Prostate gland (tissue), 2 donors: ENCODE results near the gene DEFB121.
"Not testable (repeated sequence)": the region's sequence is repeated elsewhere in the genome, so short reads cannot be mapped to it uniquely, and the experiment has no call there.

Experiments
- CTCF ChIP-seq, 4 experiments: fragments of 200-600 bp in 2 of 4; fragments of 450-650 bp in 2 of 4; sonication (generic) in 2 of 4; IDR thresholded peaks; 1 replicate in 3 of 4; 2 replicates in 1 of 4; pipeline ENCODE4 v1.5.1; 2016 to 2019; ENCODE audit warnings: antibody characterized with exemption in 4 of 4, mild to moderate bottlenecking in 2 of 4, moderate library complexity in 2 of 4
- POLR2A ChIP-seq: fragments of 450-650 bp; IDR thresholded peaks from one replicate; pipeline ENCODE4 v1.6.1; 2016; ENCODE audit warnings: antibody characterized with exemption, mild to moderate bottlenecking
- POLR2AphosphoS5 ChIP-seq: sonication (generic); formaldehyde crosslinking; IDR thresholded peaks from one replicate; pipeline ENCODE4 v1.6.1; 2017; ENCODE audit warnings: antibody characterized with exemption

DNA sequence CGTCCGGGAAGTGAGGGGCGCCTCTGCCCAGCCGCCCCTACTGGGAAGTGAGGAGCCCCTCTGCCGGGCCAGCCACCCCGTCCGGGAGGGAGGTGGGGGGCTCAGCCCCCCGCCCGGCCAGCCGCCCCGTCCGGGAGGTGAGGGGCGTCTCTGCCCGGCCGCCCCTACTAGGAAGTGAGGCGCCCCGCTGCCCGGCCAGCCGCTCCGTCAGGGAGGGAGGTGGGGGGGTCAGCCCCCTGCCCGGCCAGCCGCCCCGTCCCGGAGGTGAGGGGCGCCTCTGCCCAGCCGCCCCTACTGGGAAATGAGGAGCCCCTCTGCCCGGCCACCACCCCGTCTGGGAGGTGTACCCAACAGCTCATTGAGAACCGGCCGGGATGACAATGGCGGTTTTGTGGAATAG, 21.6 kb upstream of the DEFB121 start:
- TF ChIP-seq CTCF (IDR thresholded peaks at IDR 0.05); POLR2A; POLR2AphosphoS5: not testable (repeated sequence)
